HG03575 (cell line): ENCODE measurements around the gene CNGA1.
"Not testable (repeated sequence)": the region's sequence is repeated elsewhere in the genome, so short reads cannot be mapped to it uniquely, and the experiment has no call there.

ENCODE experiments used
- ATAC-seq: cut with Tn5 transposase; IDR thresholded peaks from one replicate; pipeline ENCODE4 v1.9.1; 2021; ENCODE audit not compliant: unreplicated experiment, insufficient number of reproducible peaks, low FRiP score; ENCODE audit errors: extremely low read depth

Gene CNGA1

DNA sequence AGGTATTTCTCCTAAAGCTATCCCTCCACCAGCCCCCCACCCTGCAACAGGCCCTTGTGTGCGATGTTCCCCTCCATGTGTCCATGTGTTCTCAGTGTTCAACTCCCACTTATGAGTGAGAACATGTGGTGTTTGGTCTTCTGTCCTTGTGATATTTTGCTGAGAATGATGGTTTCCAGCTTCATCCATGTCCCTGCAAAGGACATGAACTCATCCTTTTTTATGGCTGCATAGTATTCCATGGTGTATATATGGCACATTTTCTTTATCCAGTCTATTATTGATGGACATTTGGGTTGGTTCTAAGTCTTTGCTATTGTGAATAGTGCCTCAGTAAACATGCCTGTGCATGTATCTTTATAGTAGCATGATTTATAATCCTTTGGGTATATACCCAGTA lies 99.3 kb downstream of the CNGA1 start:
- not testable (repeated sequence) for ATAC-seq

DNA sequence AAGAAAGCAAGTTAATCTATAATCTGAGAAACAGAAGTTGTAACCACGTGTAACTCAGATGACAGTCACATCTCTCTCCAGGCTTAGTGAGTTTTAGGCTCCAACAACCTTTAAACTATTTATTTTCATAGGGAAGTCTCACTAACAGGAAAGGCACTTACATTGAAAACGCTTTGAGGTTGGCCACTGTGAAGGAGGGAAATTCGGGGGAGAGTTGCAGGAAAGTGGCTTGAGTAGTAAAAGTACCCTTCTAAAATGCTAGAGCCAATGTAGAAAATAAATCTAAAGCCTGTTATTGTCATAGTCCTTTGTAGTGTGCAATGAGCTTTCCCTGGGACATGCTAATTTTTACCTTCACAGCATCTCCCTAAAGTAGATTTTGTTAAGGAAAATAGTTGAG lies 101.1 kb downstream of the CNGA1 start:
- no peak for ATAC-seq

DNA sequence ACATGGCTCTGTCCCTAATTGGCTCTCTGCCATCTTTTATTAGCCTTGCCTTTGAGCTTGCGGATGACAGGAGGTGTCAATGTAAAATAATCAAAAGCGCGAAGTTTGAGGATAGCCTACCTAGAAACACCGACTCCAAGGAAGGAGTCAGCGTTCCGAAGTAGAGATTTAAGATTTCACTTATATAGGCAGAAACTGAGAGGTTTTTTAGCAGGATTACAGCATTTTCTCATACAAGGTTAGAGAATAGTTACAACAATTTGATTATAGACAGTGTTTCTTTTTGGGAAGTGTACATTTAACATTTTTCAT lies 101.6 kb downstream of the CNGA1 start:
- ATAC-seq: peak; percentile 7

DNA sequence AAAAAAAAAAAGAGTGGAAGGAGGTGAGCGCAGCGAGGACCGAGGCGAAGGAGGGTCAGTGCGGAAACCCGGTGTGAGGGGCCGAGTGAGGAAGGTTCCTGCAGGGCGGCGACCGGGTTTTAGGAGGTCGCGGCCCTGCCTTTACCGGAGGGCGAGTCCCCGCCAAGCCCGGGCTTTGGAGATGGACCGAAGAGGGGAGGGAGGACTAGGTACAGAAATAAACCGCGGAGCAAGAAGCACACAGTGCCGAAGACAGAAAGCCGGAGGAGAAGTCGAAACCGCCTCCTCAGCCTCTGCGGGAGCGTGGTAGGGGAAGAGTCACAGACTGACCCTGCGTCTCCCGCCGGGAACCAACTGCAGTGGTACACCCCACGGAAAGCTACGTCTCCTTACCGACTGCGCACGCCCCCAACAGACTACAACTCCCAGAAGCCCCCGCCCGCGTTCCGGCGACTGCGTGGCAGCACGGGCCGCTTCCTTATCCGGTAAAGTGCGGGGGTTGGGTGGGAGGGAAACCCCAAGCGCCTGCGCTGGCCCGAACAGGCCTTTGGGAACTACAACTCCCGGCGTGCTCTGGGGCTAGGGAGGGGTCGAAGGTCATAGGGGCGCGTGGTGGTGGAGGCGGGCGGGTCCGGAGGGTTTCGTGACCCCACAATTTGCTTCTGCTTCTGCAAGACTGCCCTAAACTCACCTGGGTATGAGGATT lies 102.1 kb downstream of the CNGA1 start, which contains the start of gene NFXL1:
TSS of gene NFXL1 (minus strand) at position 364 of the 706 bp plus-strand sequence. CDS start 380 bp downstream, outside the sequence.
- ATAC-seq: peak; percentile 85

DNA sequence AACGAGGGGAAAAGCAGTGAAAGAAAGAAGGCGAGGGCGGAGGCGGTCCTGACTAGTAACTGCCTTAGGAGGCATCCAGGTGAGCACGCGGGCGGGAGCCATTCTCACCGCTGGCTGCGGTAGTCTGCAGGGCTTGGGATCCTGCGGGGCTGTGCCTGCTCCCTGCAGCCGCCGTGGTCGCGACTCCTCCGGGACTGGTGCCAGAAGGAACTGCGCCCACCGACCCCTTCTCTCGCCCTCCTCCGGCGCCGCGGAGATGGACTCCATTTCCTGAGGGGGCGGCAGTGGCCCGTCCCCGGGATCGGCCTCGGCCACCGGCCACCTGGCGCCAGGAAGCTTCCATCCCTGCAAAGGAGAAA lies 102.6 kb downstream of the CNGA1 start:
- ATAC-seq: peak; percentile 16

DNA sequence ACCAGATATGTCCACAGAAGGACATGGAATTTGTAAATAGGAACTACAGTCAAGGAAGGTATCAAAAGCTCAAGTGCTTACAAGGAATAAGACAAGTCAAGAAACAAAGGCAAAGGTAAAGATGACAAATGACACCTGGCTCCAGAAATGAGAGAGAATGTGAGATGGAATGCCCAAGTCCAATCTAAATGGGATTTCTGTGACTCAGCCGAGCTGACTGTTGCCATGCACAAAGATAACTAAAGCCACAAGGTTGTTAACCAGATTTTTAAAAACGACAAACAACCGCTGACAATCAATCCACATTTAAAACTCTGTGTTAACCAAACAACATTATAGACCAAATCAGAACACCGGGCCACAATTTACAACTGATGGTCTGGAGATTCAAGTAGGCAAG lies 103.2 kb downstream of the CNGA1 start:
- no peak for ATAC-seq

DNA sequence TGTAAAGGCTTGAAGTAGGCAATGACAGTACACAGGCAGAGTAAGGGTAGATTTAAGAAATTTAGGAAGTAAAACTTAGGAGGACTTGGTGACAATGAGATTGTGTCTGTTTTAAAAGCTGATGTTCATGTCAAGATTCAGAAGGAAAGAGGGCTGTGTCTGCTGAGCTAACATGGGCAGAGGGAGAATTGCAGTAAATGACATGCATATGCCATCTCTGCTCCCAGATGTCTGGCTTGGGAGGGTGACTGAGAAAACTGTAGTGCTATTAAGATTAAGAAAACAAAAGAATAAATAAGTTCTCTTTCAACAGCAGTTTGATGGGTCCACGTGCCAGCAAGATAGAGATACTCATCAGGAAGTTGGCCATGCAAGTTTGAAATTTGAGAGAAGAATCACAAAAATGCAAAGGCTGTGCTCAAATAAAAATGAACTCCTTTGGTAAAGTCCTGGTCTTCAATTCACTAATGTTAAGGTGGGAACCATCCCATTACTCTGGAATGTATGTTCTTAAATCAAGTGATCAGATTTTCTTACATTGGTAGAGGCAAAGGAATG lies 109.3 kb downstream of the CNGA1 start:
- ATAC-seq: no peak

DNA sequence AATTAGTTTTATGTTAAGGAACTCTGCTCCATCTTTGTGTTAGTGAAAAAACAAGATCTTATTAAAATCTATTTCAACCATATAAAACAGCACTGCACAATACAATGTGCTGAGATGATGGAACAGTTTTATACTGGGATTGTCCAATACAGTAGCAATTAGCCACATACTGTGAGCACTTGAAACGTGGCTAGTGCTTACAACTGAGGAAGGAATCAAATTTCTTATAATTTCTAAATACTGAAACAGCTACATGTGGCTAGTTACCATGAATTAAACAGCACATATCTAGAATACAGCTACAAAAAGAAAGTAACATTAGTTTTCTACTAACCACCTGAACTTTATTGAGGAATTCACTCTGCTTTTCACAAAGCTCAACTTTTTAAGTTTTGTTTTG lies 116.8 kb downstream of the CNGA1 start:
- no peak for ATAC-seq

DNA sequence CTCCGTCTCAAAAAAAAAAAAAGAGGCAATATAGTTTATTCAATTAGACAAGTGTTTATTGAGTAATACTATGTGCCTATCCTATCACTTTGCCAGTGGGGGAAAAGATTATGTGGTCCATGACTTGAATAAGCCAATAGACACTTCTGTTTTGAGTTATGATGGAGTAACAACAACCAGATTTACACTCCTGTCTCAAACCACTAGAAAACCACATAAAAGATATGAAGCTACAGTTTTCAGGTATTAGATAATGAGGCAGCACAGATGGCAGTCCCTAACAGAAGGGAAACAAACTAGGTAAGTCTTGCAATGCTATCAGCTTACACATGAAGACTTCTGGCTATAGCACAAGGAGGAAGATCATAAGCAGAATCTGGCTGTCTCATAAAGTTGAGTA lies 124.6 kb downstream of the CNGA1 start:
- ATAC-seq: no peak
